Neural cell (in vitro differentiated cells): ENCODE data around the gene CCDC73.

Experiments
- CTCF ChIP-seq: fragments of 450-650 bp; IDR thresholded peaks from 2 replicates; pipeline ENCODE4 v1.5.1; 2014; ENCODE audit warnings: antibody characterized with exemption, mild to moderate bottlenecking, moderate library complexity; ENCODE audit not compliant: poor library complexity, severe bottlenecking
- EP300 ChIP-seq: fragments of 450-650 bp; conservative IDR thresholded peaks from 2 replicates; pipeline ENCODE4 v1.6.1; 2014; ENCODE audit warnings: antibody characterized with exemption, mild to moderate bottlenecking, moderate library complexity; ENCODE audit not compliant: poor library complexity, severe bottlenecking
- EZH2 ChIP-seq: fragments of 200-600, 300-800 bp; shearing (Covaris generic), sonication (generic); IDR thresholded peaks from 2 replicates; pipeline ENCODE4 v1.6.1; 2014; ENCODE audit warnings: antibody characterized with exemption, low read length, borderline replicate concordance, mild to moderate bottlenecking; ENCODE audit not compliant: insufficient read depth, poor library complexity, severe bottlenecking
- POLR2AphosphoS5 ChIP-seq: IDR thresholded peaks from 2 replicates; pipeline ENCODE4 v1.6.1; 2012
- RAD21 ChIP-seq: fragments of 450-650 bp; conservative IDR thresholded peaks from 2 replicates; pipeline ENCODE4 v1.6.1; 2014; ENCODE audit warnings: antibody characterized with exemption, mild to moderate bottlenecking, moderate library complexity
- REST ChIP-seq: IDR thresholded peaks from 2 replicates; pipeline ENCODE4 v1.6.1; 2012; ENCODE audit warnings: borderline replicate concordance

GRCh38 chr11:32796425-32796824 lies 2.0 kb upstream of the CCDC73 start:
- TF ChIP-seq EP300 = no peak
- TF ChIP-seq CTCF = no peak
- no peak for TF ChIP-seq POLR2AphosphoS5
- no peak for TF ChIP-seq EZH2
- no peak for TF ChIP-seq REST
- TF ChIP-seq RAD21 = no peak
